ENCODE measurements around the gene HPS4.
A peak's percentile ranks its signal among the peaks of the same experiment; 100 is the strongest.
"Not testable (repeated sequence)": the region's sequence is repeated elsewhere in the genome, so short reads cannot be mapped to it uniquely, and the experiment has no call there.

Gene HPS4

GRCh38 chr22:26483439-26484359, at the start of gene HPS4, which contains the start of gene SRRD:
TSS of gene HPS4 (minus strand) at chr22:26483783. CDS start at chr22:26481762, 2,021 bp downstream.
TSS of gene SRRD (plus strand) at chr22:26483877. CDS start at chr22:26483891, 14 bp downstream.
- DNase-seq (ENCODE audit: low spot score) = peak; percentile 82

GRCh38 chr22:26529345-26529744, 45.8 kb upstream of the HPS4 start:
- no peak for DNase-seq (ENCODE audit: low spot score)

- not testable (repeated sequence) for DNase-seq (ENCODE audit: low spot score)
Measured at GRCh38 chr22:26528518-26528917, 44.9 kb upstream of the HPS4 start.

GRCh38 chr22:26527574-26528465, 44.2 kb upstream of the HPS4 start:
- DNase-seq (ENCODE audit: low spot score) = no peak

- no peak for DNase-seq (ENCODE audit: low spot score)
Measured at GRCh38 chr22:26527167-26527566, 43.6 kb upstream of the HPS4 start.

GRCh38 chr22:26525946-26526564, 42.5 kb upstream of the HPS4 start:
- no peak for DNase-seq (ENCODE audit: low spot score)

- DNase-seq (ENCODE audit: low spot score) = no peak
Measured at GRCh38 chr22:26524870-26525269, 41.3 kb upstream of the HPS4 start.

- DNase-seq (ENCODE audit: low spot score) = no peak
Measured at GRCh38 chr22:26522592-26522991, 39.0 kb upstream of the HPS4 start.

GRCh38 chr22:26522012-26522411, 38.4 kb upstream of the HPS4 start:
- DNase-seq (ENCODE audit: low spot score) = no peak

- no peak for DNase-seq (ENCODE audit: low spot score)
Measured at GRCh38 chr22:26517429-26517828, 33.8 kb upstream of the HPS4 start.

- DNase-seq (ENCODE audit: low spot score) = no peak
Measured at GRCh38 chr22:26516503-26516902, 32.9 kb upstream of the HPS4 start.

GRCh38 chr22:26515931-26516330, 32.3 kb upstream of the HPS4 start:
- no peak for DNase-seq (ENCODE audit: low spot score)

- no peak for DNase-seq (ENCODE audit: low spot score)
Measured at GRCh38 chr22:26514419-26515161, 31.0 kb upstream of the HPS4 start.

GRCh38 chr22:26513838-26514237, 30.3 kb upstream of the HPS4 start:
- DNase-seq (ENCODE audit: low spot score) = no peak

- peak; percentile 88 for DNase-seq (ENCODE audit: low spot score)
Measured at GRCh38 chr22:26512149-26512793, 28.7 kb upstream of the HPS4 start, which contains the start of gene TFIP11. TSS of gene TFIP11 (minus strand) at chr22:26512473. CDS start at chr22:26510272, 2,201 bp downstream.

GRCh38 chr22:26508148-26508547, 24.6 kb upstream of the HPS4 start:
- no peak for DNase-seq (ENCODE audit: low spot score)

GRCh38 chr22:26503758-26504157, 20.2 kb upstream of the HPS4 start:
- DNase-seq (ENCODE audit: low spot score) = no peak

- DNase-seq (ENCODE audit: low spot score) = peak; percentile 57
Measured at GRCh38 chr22:26502688-26503561, 19.3 kb upstream of the HPS4 start.

- DNase-seq (ENCODE audit: low spot score) = no peak
Measured at GRCh38 chr22:26501996-26502395, 18.4 kb upstream of the HPS4 start.

- DNase-seq (ENCODE audit: low spot score) = no peak
Measured at GRCh38 chr22:26499188-26499703, 15.7 kb upstream of the HPS4 start.

All from globus pallidus (tissue), 1 donor.